Activated CD4-positive, CD25-positive, alpha-beta regulatory T cell treated with anti-CD3 and anti-CD28 coated beads, Interleukin-2, amount 50 U/mL, for 24 hours (primary cell): ENCODE results near the gene P4HA2.

Experiments
- ATAC-seq, 2 donors: fragments of 150-1000 bp; cut with Tn5 transposase; one replicate each; pipeline ENCODE4 v1.10.0; 2021; ENCODE audit warnings: mild to moderate bottlenecking in 1 of 2, moderate library complexity in 1 of 2

The P4HA2 gene

DNA sequence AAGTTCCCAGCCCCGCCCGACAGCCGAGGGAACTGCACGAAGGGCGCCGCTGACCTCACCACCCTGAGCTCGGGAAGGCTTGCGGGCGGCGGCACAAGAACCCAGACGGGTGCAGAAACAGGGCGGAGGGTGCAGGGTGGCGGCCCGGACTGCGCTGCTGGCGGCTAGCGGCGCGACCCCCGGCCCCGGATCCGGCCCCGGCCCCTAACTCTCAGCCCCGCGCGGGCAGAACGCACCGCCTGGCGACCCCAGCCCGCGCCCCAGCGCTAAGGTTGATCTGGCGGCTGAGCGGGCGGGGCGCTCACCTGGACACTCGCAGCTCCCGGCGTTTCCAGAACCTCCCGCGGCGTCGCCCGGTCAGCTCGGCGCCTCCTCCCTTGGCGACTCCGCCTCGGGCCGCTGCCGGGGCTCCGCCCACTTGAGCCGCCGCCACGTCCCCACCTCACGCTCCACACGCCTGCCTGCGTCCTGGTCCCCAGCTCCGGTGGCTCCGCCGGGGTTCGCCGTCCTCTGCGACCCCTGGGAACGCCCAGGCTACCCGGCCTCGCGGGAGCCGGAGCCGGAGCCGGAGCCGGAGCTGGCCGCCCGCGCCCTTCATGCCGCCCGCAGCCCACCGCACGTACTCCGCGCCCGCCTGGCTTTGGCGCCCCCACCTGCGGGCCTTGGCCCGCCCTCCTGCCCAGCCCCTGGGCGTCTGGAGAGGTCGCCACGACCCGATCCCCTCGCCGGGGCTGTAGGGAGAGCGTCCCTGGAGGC lies at the start of gene P4HA2:
Gene P4HA2 (minus strand): TSS at position 369 of the 756 bp plus-strand sequence. CDS start 9,227 bp downstream, outside the sequence.
- ATAC-seq: peak; percentile 55 to 67

DNA sequence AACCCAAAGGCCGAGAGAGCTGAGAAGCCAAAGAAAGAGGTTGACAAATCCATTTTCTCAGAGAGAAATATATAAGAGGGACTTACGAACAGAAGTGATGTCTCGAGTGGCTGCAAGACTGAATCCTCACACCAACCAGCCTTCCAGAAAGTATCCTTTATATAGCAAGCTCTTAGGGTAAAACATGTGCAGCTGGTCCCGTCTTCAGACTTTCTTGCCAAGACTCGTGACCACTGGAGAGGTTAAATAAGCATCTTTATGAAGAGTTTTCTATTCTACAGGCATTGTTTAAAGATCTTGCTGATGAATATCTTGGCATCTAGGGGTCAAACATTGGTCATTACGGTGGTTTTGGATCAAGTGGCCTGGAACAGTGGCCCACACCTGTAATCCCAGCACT lies 49.6 kb upstream of the P4HA2 start:
- no peak for ATAC-seq

DNA sequence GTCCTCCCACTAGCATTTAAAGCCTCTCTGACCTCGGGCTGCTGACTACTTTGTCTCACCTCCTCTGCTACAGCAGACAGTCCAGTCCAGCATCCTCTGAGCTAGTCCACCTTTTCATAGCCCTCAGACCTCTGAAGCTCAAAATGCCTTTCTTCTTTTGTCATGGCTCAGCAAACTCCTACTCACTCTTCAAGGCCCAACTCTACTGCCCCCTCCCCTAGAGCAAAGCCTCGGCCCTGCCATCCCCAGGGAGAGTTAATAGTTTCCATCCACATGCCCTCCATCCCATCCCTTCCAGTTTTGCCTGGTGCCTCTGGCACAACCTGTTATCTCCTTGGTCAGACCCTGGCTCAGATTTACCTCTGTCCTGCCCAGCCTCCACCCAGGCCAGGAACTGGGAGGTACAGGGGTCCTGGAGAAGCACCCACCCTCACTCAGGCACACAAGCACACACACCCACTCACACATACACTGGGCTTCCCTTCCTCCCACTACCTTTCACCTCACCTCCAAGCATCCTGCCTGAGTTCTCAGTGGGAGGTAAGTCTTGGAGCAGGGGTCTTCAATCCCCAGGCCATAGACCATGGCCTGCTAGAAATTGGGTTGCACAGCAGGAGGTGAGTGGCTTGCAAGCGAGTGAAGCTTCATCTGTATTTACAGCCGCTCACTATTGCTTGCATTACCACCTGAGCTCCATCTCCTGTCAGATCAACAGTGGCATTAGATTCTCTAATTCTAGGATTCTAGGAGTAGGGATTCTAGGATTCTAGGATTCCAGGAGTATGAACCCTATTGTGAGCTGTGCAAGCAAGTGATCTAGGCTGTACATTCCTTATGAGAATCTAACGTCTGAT lies 47.9 kb upstream of the P4HA2 start:
- no peak for ATAC-seq

DNA sequence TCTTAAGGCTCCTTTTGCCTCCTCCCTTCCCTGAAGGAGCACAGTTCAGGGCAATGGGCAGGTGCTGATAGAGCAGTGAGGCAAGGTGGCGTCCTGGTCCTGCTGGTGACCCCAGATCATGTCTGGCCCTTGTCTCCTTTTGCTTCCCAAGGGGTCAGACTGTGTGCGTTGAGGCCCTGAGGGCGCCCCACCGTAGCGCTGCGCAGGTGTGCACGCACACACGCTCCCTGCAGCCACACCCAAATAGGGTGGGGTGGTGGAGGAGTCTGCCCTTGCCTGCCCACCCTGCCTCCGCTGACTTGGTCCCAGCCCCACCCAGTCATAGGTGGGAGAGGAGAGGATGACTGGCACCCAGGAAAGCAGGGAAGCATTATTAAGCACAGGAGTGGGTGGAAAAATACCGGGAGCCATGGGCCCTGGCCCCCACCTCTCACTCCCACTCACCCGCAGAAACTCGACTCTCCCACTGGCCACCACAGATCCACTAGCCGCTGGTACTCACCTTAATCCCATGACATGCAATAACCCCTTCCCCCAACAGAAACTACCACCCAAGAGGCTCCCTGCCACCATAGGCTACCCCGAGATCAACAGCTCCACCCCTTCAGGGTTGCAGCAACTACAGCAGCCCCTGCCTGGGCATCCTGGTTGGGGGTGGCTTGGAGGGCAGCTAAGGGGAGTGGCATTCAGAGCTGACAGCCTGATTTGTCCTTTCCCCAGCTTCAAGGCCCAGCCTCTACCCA lies 46.6 kb upstream of the P4HA2 start:
- ATAC-seq: no peak

DNA sequence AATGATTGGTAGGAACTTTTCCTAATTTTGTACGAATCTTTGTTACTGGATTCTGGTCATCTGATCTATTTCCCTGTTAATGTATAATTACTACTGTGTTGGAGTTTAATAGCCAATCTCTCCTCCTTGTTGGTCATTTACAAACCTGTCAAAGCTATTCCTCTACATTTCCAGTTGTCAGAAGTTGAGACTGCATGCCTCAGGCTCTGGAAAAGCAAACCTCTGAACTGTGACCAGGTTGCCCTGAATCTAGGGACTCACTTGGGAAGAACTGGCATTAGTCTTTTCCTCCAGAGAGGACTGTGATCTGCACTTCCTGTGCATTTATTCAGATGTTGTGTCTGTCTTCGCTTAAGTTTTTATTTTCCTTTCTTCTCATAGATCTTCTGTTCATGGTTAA lies 46.0 kb upstream of the P4HA2 start:
- no peak for ATAC-seq

DNA sequence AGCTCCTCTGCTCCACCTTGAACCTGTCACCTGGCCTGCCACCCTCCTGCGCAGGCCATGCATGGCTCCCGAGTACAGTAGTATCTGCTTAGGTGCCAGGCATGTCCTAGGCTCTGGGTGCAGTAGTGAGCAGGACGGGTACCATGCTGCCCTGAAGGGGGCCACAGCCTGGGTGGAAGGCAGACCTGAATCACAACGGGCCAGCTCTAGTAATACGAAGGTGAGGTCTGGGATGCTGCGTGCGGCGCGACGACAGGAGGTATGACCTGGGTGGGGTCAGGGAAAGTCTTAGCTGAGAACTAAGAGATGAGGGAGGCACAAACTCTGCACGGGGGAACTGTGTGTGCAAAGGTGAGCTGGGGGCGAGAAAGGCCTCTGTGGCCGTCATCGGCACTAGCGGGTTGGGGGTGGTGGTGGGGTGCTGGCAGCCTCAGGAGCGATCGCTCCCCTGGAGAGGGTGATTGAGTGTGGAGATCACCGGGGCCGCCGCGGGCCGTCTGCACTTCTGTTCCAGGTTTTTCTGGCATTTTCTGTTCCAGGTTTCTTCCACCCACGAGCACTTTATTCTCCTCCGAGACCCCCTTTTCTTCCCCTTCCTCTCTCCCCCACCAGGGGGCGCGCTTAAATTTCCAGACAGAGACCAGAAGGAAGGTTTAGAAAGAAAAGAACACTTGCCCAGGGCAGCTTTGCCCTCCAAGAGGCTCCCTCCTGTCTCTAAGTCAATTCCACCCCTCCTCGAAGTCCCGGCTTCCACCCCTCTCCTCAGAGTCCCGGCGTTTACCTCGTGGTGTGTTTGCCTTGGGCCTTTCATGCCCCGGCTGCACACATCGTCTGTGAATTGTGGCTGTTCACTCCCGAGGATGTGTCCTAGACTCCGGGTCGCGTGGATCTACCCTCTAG lies 44.9 kb upstream of the P4HA2 start:
- ATAC-seq: peak in 1 of 2 donors; percentile 42

DNA sequence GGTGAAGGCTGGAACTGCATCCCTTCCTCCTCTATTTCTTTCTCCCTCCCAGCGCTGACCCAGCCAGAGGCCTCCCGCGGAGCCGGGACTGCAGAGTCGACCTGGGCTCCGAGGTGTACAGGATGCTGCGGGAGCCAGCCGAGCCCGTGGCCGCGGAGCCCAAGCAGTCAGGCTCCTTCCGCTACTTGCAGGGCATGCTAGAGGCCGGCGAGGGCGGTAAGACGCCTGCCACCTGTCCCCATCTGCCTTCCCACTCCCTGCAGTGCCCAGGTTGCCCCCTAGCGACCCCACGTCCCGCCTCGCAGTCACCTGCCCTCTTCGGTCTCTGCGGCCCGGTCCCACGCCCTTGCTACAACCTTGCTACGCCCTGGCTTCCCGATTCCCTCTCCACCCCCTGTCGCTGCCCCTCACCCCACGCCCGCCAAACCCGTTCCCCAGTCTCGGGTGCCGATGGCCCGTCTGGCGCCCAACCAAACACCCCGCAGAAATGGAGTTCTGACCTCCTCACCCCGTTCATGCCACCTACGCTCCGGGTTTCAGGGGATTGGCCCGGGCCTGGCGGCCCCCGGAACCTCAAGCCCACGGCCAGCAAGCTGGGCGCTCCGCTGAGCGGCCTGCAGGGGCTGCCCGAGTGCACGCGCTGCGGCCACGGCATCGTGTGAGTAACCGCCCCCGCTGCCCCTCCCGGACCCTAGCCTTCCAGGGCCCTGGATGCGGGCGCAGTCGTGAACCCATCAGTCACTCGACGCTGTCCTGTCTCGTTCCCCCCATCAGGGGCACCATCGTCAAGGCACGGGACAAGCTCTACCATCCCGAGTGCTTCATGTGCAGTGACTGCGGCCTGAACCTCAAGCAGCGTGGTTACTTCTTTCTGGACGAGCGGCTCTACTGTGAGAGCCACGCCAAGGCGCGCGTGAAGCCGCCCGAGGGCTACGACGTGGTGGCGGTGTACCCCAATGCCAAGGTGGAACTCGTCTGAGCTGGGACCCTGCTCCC lies 43.9 kb upstream of the P4HA2 start:
- ATAC-seq: no peak

DNA sequence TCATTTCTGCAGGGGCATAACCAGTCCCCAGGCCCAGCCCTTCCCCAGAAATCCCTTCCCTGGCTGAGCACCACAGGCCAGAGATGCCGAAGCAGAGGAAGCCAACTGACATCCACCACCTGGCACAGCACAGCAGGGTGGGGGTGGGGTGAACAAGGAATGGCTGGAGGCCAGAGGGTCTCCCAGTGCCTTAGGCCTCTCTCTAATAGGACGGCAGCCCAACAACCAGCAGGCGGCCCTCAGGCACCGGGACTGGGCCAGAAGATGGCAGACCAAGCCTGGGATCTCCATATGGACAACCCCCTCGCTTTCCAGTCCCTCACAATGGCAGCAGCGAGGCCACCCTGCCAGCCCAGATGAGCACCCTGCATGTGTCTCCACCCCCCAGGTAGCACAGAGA lies 43.1 kb upstream of the P4HA2 start:
- ATAC-seq: no peak

DNA sequence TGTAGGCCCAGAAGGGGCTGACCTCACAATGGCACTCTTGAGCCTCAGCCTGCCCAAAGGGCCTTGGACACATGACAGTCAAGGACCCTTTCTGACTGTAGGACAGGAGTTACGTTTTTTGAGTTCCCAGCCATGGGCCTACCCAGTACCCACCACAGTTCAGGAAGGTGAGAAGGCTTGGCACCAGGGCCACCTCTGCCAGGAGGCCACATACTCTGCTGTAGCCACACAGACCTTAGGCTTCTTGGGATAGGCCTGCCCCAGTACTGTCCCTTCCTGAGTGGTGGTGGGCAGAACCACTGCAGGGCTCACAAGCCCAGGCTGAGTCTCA lies 42.6 kb upstream of the P4HA2 start:
- no peak for ATAC-seq

DNA sequence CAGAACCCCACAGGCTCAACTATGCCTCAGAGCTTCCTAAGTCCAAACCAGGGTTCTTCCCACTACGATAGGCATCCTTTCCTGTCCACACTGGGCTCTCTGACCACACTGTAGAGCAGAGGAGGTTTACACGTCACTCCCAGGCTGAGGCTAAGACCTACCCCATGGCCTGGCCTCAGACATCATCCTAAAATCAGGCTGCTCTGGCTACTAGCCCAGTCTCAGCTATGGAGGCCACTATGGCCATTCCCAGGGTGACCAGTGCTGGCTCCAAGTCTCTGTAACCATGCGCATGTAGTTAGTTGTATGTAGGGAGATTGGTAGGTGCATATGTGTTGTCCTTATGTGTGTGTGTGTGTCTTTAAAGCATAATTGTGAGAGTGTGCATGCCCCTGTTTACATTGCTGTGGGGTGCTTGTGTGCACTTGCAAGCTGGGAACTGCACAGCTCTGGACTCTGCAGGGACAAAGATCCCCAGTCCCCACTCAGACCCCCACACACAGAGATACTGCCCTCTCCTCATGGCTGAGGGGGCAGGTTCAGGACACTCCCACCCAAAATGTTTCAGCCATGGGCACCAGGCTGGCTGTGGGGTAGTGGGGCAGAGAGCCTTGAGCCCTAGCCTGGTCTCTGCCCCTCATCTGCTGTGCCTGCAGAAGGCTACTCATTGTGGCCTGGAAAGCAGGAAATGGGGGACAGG lies 42.1 kb upstream of the P4HA2 start:
- ATAC-seq: no peak

DNA sequence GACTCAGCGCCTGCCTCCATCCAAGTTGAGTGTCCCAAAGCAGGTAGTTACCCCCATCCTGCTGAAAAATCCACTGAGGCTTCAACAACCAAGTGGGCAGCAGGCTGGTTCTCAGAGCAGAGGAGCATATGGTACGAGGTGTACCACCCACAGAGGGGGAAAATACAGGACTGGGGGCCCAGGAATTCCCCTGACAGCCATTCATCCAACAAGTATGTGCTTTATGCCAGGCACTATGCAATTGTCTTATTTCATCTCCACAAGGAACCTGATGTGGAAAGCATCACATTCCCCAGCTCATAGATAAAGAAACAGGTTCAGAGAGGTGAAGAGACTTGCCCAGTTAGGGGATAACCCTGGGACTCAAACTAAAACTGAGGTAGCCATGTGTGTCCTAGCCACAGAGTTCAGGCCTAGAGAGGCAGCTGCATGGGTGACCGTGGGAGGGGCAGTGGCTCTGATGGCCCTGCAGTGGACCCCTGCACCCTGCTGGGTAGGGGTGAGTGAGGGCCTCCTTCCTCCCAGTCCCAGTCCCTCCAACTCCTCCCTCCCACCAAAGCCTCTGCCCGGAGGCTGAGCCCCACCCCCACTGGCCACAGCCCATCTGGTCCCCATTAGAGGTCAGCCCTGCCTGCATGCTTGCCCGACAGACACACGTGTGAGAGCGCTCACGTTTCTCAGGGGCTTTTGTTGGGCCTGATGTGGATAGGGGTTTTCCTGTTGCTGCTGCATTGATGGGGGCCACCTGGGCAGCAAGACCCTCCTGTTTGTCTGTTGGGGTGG lies 41.3 kb upstream of the P4HA2 start:
- no peak for ATAC-seq

DNA sequence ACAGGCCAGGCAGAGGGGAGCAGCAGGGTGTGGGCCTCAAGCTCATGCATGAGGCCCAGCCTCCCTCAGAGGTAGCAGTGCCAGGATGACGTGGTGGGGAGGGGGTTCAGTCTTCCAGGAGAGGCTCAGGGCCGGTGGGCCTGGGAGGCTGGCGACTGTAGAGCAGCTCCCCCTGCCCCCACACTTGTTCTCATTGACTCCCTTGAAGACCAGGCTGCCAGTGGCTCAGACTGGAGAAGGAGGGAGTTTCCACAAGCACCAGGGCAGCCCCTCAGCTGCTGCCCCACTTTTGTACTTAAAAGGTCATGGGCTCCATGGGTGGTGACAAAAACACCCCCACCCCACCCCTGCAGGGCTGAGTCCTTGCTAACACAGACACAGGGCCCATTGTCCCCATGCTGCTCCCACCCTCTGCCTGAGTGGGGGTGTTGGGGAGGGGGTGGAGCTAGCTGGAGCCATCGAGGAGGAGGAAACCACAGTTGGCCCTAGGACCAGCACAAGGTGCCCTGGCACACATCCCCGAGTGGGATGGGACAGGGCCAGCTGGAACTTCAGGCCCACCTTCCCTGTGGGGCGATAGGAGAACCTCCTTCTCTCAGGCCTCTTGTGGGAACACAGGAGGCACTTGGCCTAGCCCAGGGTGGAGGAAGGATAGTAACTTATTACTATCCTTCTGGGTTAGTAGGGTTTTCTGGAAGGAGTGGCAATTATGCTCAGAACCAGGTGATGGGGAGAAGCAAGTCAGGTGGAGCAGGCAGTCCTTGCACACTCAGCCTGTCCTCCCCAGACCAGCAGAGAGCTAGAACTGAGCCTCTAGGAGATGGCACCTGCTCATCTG lies 40.5 kb upstream of the P4HA2 start:
- ATAC-seq: no peak

DNA sequence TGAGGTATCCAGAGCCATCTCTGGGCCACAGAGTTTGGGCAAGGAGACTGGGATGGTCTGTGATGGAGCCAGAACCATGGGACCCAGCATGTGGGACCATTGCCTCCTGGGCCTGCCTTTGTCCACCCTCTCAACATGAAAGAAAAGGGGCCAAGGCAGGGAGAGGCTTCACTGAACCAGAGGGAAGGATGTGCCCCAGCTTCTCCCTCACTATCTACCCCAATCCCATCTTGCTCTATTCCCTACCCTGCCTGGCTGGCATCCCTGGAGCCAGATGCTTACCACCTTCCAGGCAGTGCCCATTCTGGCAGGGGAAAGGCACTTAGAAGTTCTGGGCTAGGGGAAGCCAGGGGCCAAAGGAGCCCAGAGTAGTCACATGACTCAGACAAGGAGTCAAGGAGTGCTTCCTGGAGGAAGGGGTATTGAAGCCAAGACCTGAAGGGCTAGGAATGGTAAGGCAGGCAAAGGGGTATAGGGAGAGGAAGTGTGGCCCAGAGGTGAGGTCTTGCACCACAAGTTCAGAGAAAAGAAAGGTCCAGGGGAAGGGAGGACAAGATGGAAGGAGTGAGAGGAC lies 39.6 kb upstream of the P4HA2 start:
- ATAC-seq: no peak

DNA sequence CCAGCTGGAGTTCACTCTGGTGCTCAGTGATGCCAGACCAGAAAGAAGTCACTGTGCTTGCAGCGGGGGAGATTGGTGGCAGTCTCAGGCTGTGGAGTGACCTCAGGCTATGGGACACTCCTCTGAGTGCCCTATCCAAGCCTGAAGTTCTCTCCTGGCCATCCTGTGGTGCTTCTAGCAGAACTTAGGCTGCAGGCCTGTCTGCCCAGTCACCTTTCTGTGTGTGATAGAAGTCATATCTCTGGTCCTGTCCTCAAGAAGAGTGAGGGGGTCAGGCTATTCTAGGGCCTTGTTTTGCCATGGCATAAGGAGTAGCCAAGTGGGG lies 39.1 kb upstream of the P4HA2 start:
- ATAC-seq: no peak

DNA sequence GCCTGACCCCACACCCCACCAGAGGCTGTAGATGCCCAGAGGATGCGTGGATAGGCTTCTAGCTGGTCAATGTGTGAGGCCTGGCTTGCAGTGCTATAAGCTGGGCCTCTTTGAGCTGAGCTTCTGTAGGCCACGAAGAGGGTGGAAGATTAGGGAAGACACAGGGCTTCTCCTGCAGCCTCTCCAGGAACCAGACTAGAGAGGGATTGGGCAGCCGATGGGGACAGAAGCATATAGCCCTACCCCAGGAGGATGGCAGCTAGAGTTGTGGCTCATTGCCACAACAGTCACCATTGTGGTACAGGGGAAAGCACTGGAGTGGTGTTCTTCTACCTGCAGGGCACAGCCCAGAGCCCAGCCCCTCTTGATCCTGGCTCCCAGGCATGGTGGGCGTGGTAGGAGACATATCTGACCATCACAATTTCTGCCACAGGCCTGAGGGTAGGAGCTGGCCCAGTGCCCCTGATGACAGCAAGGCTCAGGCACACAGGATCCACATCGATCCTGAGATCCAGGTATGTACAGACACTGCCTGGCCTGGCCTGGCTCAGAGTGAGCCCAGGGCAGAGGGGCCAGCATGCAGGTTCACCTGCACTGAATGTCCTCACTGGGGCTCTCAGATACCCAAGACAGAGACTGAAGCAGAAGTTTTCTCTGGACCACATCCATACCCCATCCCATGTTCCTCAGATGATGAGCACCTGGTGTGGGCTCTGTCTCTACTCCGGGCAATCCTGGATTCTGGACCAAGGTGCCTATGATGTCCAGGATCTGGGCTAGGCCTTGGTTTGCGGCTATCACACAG lies 38.6 kb upstream of the P4HA2 start:
- ATAC-seq: no peak

DNA sequence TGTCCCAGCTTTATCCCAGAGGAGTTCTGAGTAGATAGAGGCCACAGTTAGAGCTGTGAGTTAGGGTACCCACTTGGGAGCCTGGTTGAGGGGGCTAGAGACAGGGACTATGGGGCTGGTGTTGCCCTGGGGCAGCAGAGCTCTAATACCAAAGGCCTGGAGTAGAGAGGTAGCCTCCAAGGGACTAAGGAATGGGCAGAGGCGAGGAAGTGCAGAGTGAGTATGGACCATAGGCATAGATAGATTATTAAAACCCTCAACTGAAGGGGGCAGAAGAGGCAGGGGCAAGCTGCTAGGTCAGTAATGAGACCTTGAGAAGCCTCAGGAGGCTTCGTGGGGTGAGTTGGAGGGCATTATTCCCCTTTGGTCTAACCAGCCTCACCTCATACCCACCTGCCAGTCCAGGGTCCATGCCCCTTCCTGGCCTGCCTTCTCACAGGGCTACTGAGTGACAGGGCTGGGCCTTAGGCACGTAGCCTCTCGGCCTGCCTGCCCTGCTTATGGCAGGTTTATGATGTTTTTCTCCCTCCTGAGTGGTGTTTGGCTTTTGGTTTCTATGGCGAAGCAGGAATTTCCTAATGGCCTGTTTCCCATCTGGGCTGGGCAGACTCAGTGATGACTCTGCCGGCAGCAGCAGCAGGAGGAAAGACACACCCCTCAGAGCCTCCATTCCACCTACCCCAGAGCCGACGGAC lies 37.8 kb upstream of the P4HA2 start:
- no peak for ATAC-seq
